Skeletal muscle tissue (tissue), 4 donors: ENCODE measurements around the gene MAGI2. TPM values are rescaled to one million over a fixed set of nuclear protein-coding genes. Genes with fewer than 3 reads are reported as not detected.

Experiments
- H3K27ac ChIP-seq: one replicate; pipeline ENCODE4 v1.7.0; 2013; ENCODE audit warnings: mild to moderate bottlenecking, low read depth, low read length, inconsistent platforms
- H3K27me3 ChIP-seq, 3 donors: one replicate each; pipeline ENCODE4 v1.7.0; 2013; ENCODE audit warnings: low read length in 3 of 3; ENCODE audit not compliant: control insufficient read depth in 3 of 3, insufficient read depth in 3 of 3
- H3K36me3 ChIP-seq, 3 donors: one replicate each; pipeline ENCODE4 v1.7.0; 2013; ENCODE audit warnings: low read length in 3 of 3; ENCODE audit not compliant: control insufficient read depth in 3 of 3, insufficient read depth in 3 of 3
- H3K4me1 ChIP-seq, 3 donors: one replicate each; pipeline ENCODE4 v1.7.0; 2013; ENCODE audit warnings: low read length in 3 of 3, mild to moderate bottlenecking in 3 of 3; ENCODE audit not compliant: control insufficient read depth in 3 of 3, insufficient read depth in 3 of 3
- H3K4me3 ChIP-seq, 3 donors: one replicate each; pipeline ENCODE4 v1.7.0; 2013; ENCODE audit warnings: low read length in 3 of 3
- H3K9ac ChIP-seq, 3 donors: one replicate each; pipeline ENCODE4 v1.7.0; 2013; ENCODE audit warnings: low read length in 3 of 3, mild to moderate bottlenecking in 3 of 3, moderate library complexity in 2 of 3, low read depth in 1 of 3
- H3K9me3 ChIP-seq, 3 donors: one replicate each; pipeline ENCODE4 v1.7.0; 2013; ENCODE audit warnings: low read length in 3 of 3; ENCODE audit not compliant: control insufficient read depth in 3 of 3
- total RNA-seq: library from RNA; depleted of rRNA; stranded (reverse); fragments of >200 nt; gene quantifications from one replicate; pipeline ENCODE4 v1.2.3, GENCODE V29; 2014
- donor health status: Osteomylitis.

Gene MAGI2
- total RNA-seq, 1 donor from 2014 or later, result 4.2 TPM

- Histone ChIP-seq H3K36me3 (no peaks in the 10 kb centered on the region), H3K27ac (no peak overlapping the region), H3K27me3 (no peaks in the 10 kb centered on the region), H3K9ac (no peak overlapping the region), H3K4me1 (peaks cover 0 to 3% (median 0%) of the 10 kb centered on the region in 3 donors), H3K4me3 (no peak overlapping the region), H3K9me3 (no peaks in the 10 kb centered on the region)
These were observed 1274.3 kb downstream of the MAGI2 start for GRCh38 chr7:78179211-78179610.

GRCh38 chr7:78178319-78178718 lies 1275.1 kb downstream of the MAGI2 start:
- H3K27me3 ChIP-seq, result no peaks in the 10 kb centered on the region
- no peak overlapping the region for H3K4me3 ChIP-seq
- H3K27ac ChIP-seq, result no peak overlapping the region
- peaks cover 0 to 3% (median 0%) of the 10 kb centered on the region in 3 donors for H3K4me1 ChIP-seq
- H3K9me3 ChIP-seq, result no peaks in the 10 kb centered on the region
- no peaks in the 10 kb centered on the region for H3K36me3 ChIP-seq
- H3K9ac ChIP-seq, result no peak overlapping the region

GRCh38 chr7:78176171-78176570 lies 1277.3 kb downstream of the MAGI2 start:
- H3K27me3 ChIP-seq, result no peaks in the 10 kb centered on the region
- peaks cover 0 to 3% (median 0%) of the 10 kb centered on the region in 3 donors for H3K4me1 ChIP-seq
- H3K9me3 ChIP-seq, result no peaks in the 10 kb centered on the region
- no peak overlapping the region for H3K9ac ChIP-seq
- no peaks in the 10 kb centered on the region for H3K36me3 ChIP-seq
- no peak overlapping the region for H3K27ac ChIP-seq
- H3K4me3 ChIP-seq, result peak overlapping the region in 1 of 3 donors; percentile 15

- H3K4me3 ChIP-seq, result peak overlapping the region in 1 of 3 donors; percentile 15
- H3K27me3 ChIP-seq, result no peaks in the 10 kb centered on the region
- no peak overlapping the region for H3K9ac ChIP-seq
- H3K27ac ChIP-seq, result no peak overlapping the region
- no peaks in the 10 kb centered on the region for H3K9me3 ChIP-seq
- H3K36me3 ChIP-seq, result no peaks in the 10 kb centered on the region
- peaks cover 0 to 3% (median 0%) of the 10 kb centered on the region in 3 donors for H3K4me1 ChIP-seq
These were observed 1278.0 kb downstream of the MAGI2 start for GRCh38 chr7:78175330-78176100.

- H3K9me3 ChIP-seq, result no peaks in the 10 kb centered on the region
- H3K4me3 ChIP-seq, result no peak overlapping the region
- H3K9ac ChIP-seq, result no peak overlapping the region
- peaks cover 0 to 3% (median 0%) of the 10 kb centered on the region in 3 donors for H3K4me1 ChIP-seq
- H3K36me3 ChIP-seq, result no peaks in the 10 kb centered on the region
- H3K27ac ChIP-seq, result no peak overlapping the region
- no peaks in the 10 kb centered on the region for H3K27me3 ChIP-seq
These were observed 1279.8 kb downstream of the MAGI2 start for GRCh38 chr7:78173666-78174065.

GRCh38 chr7:78172933-78173591 lies 1280.4 kb downstream of the MAGI2 start:
- H3K36me3 ChIP-seq, result no peaks in the 10 kb centered on the region
- no peaks in the 10 kb centered on the region for H3K9me3 ChIP-seq
- peaks cover 0 to 3% (median 0%) of the 10 kb centered on the region in 3 donors for H3K4me1 ChIP-seq
- no peak overlapping the region for H3K9ac ChIP-seq
- H3K27me3 ChIP-seq, result no peaks in the 10 kb centered on the region
- H3K27ac ChIP-seq, result no peak overlapping the region
- H3K4me3 ChIP-seq, result no peak overlapping the region

GRCh38 chr7:78172267-78172757 lies 1281.2 kb downstream of the MAGI2 start:
- Histone ChIP-seq H3K27me3 (no peaks in the 10 kb centered on the region), H3K9ac (no peak overlapping the region), H3K27ac (no peak overlapping the region), H3K36me3 (no peaks in the 10 kb centered on the region), H3K9me3 (no peaks in the 10 kb centered on the region), H3K4me3 (peak overlapping the region in 1 of 3 donors; percentile 14), H3K4me1 (peaks cover 0 to 3% (median 0%) of the 10 kb centered on the region in 3 donors)

- Histone ChIP-seq H3K4me3 (no peak overlapping the region), H3K27me3 (no peaks in the 10 kb centered on the region), H3K4me1 (peaks cover 0 to 2% (median 0%) of the 10 kb centered on the region in 3 donors), H3K9me3 (no peaks in the 10 kb centered on the region), H3K9ac (no peak overlapping the region), H3K27ac (no peak overlapping the region), H3K36me3 (no peaks in the 10 kb centered on the region)
These were observed 1282.1 kb downstream of the MAGI2 start for GRCh38 chr7:78171398-78171797.

- H3K36me3 ChIP-seq, result no peaks in the 10 kb centered on the region
- no peak overlapping the region for H3K4me3 ChIP-seq
- H3K27ac ChIP-seq, result no peak overlapping the region
- no peak overlapping the region for H3K9ac ChIP-seq
- no peaks in the 10 kb centered on the region for H3K27me3 ChIP-seq
- H3K4me1 ChIP-seq, result no peaks in the 10 kb centered on the region
- no peaks in the 10 kb centered on the region for H3K9me3 ChIP-seq
These were observed 1282.7 kb downstream of the MAGI2 start for GRCh38 chr7:78170815-78171214.

GRCh38 chr7:78169992-78170391 lies 1283.5 kb downstream of the MAGI2 start:
- Histone ChIP-seq H3K4me1 (no peaks in the 10 kb centered on the region), H3K4me3 (no peak overlapping the region), H3K36me3 (no peaks in the 10 kb centered on the region), H3K27ac (no peak overlapping the region), H3K9ac (no peak overlapping the region), H3K27me3 (no peaks in the 10 kb centered on the region), H3K9me3 (no peaks in the 10 kb centered on the region)
